Right lung (tissue), 5 donors: ENCODE results near the gene SLC6A11. TPM values are rescaled to one million over a fixed set of nuclear protein-coding genes. Genes with fewer than 3 reads are reported as not detected.

ENCODE experiments used
- DNase-seq, 2 donors: peaks; one replicate each; pipeline ENCODE4 v3.0.0-alpha.2; 2013
- polyA plus RNA-seq, 5 donors: library from polyadenylated mRNA; unstranded; fragments of 120-200 nt; gene quantifications; one replicate each; pipeline versions ENCODE4 v1.2.1 to v1.2.3, GENCODE V29; 2013; ENCODE audit warnings: inconsistent platforms in 1 of 5, low replicate concordance in 1 of 5; ENCODE audit not compliant: insufficient read length in 5 of 5, insufficient read depth in 1 of 5

SLC6A11 gene
- polyA plus RNA-seq, 5 donors, result 0.08 to 0.10 (median 0.09) TPM; not detected in 1

GRCh38 chr3:10977892-10978510 lies 162.0 kb downstream of the SLC6A11 start:
- no peak for DNase-seq

DNA sequence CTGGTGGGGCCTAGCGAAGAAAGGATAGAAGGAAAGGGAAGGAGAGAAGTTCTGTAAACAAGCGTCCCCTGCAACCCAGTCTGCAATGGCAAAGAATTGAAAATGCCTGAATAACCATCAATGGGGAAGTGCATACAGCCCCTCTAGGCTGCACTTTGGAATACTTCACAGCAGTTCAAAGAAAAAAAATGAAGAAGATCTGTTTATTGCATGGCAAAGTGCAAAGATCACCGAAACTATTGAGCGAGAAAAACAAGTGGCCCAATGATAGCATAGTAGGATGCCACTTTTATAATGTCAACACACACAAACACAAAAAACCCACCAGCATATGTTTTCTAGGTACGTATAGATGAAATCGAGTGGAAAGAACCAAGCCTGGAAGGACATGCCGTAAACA lies 162.9 kb downstream of the SLC6A11 start:
- no peak for DNase-seq

GRCh38 chr3:10980312-10980711 lies 164.3 kb downstream of the SLC6A11 start:
- no peak for DNase-seq

GRCh38 chr3:10981031-10981430 lies 165.0 kb downstream of the SLC6A11 start:
- DNase-seq, result no peak

DNA sequence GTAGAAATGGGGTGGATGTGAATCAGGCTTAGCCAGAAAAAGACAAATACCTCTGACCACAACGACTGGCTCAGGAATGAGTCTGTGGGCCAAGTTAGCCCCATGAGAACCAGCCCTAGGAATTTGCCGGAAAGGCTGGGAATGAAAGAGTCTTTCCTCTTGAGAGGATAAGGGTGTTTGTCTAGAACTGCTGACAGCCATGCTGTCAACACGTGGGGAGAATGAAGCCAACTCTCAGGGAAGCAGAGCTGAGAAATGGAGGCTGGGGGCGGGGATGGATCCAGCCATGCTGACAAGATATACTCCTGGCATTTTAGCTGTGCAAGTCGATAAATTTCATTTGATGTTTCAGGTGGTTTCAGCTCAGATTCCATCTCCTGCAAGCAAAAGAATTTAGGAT lies 165.9 kb downstream of the SLC6A11 start:
- no peak for DNase-seq

- no peak for DNase-seq
Observed at GRCh38 chr3:10982782-10983181, 166.8 kb downstream of the SLC6A11 start.

DNA sequence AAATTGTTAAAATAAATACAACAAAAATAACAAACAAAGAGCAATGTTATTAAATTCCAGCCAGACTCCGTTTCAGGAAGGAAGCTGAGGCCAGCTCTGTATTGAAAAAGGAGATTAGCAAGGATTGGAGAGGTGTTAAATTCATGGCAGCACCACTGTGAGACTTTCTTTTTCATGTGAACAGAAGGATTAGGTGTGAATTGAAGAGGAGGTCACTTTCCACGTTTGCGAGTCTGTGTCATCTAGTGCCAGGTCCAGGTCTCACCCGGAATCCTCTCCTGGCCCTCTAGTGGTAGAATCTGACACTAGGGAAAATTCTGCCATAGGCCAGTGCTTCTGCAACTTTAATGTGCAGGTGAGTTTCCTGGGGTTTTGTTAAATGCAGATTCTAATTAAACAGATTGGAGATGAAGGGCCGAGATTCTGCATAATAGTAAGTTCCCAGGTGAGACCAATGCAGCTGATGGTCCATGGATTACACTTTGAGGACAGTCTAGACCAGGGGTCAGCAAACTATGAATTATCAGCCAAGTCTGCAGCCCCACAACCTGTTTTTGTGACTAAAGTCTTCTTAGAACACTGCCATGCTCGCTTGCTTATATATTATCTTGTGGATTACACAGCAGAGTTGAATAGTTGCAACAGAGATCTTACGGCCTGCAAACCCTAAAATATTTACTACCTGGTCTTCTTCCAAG lies 167.3 kb downstream of the SLC6A11 start:
- DNase-seq, result no peak

- DNase-seq, result no peak
Observed at GRCh38 chr3:10984371-10984896, 168.4 kb downstream of the SLC6A11 start.

DNA sequence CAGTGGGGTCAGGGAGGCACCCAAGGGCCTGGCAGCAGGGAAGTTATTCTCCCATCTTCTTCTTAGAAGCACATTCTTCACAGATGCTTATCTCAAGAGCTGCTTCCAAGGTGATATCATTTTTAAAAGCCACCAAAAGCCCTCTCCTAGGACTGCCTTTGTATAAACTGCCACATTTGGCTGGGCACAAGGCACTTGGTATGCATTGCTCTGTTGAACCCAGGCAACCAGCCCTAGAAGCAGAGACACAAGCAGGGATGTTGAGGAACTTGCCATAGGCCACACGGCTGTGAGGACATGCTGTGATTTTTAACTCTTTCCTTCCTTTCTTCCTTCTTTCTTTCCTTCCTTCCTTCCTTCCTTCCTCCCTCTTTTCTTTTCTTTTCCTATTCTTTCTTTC lies 169.2 kb downstream of the SLC6A11 start:
- DNase-seq, result no peak

- no peak for DNase-seq
Observed at GRCh38 chr3:10986592-10986991, 170.6 kb downstream of the SLC6A11 start.

DNA sequence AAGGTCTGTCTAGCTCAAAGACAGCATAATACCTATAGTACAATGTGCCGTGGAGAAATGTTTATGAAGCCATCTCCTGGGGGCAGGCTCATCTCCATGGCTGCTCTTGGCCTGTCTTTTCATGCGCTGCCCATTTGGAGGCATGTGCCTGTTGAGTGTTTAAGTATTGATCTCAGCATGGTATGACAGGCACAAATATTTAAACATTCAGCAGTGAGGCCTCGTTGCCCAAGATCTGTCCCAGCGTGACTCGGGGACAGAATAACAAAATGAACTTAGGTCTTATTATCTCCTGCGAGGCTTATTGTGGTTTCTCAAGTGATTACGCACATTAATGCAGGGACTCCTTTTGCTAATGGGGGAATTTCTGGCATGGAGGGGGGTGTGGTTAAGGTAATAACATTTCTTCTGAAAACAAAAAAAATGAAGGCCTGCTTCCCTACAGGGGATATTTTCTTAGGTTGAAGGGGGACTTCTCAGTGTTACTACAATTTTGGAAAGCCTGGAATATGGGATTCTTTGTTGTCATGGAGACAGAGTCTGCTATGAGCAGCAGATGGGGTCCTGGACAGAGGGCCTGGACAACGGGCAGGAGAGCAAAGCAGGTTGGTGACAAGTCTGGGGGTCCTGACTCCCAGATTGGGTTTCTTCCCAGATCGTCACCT lies 172.1 kb downstream of the SLC6A11 start:
- DNase-seq, result no peak

DNA sequence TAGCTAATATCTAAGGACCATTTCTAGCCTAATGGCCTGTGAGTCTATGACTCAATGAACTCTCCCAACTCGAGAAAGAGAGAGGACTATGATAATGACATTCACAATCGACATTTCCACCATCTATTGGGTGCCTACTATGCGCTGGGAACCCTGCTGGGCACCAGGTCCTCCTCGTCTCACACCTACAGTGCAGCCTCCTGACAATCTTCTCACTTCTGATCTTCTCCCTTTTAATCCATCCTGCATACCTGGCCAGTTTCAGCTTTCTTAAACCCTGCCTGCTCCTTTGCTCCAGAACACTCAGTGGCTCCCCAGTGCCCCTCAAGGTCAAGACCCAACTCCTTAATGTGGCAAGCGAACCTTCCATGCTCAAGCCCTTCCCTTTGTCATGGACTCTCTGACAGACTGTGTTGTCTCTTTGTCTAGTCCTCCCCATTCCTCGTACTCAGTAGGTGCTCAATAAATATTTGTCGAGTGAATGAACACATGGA lies 173.0 kb downstream of the SLC6A11 start:
- no peak for DNase-seq

Other genes with a start within 250 kb of the SLC6A11 start
- 1 to 10 TPM; 3.8 to 6.0 (median 5.8) TPM for gene SLC6A1, start 176.5 kb downstream of the SLC6A11 start, polyA plus RNA-seq